GM12878 (cell line): ENCODE results near the gene NHLRC4. TPM values are rescaled to one million over a fixed set of nuclear protein-coding genes. Genes with fewer than 3 reads are reported as not detected.

Experiments
- ATAC-seq: fragments of 200-7000 bp; cut with Tn5 transposase; 3 replicates; pipeline ENCODE4 v1.9.1; 2020; ENCODE audit warnings: mild to moderate bottlenecking, moderate library complexity
- BruUV-seq: library from RNA; stranded (reverse); fragments of 400-500 nt; replicated peaks from 2 replicates; lab custom pipeline; 2021; lab: Mats Ljungman, UMichigan
- CTCF ChIA-PET: fragments of 300-600 bp; sonication (Branson Sonifier 250); formaldehyde crosslinking; extraction: SDS; loops from one replicate; lab custom pipeline; 2021; ENCODE audit warnings: inconsistent platforms; lab: Yijun Ruan, JAX
- POLR2A ChIA-PET: fragments of 350-600 bp; formaldehyde crosslinking; extraction: SDS; loops from one replicate; lab custom pipeline; 2021; ENCODE audit warnings: inconsistent platforms; lab: Charles Lee
- RAD21 ChIA-PET: fragments of 300-600 bp; sonication (Branson Sonifier 250); formaldehyde crosslinking; loops from one replicate; lab custom pipeline; 2023; ENCODE audit warnings: antibody characterized with exemption; ENCODE audit not compliant: unreplicated experiment; lab: Charles Lee
- SMC1A ChIA-PET: fragments of 300-600 bp; sonication (Branson Sonifier 250); formaldehyde crosslinking; loops from one replicate; lab custom pipeline; 2023; ENCODE audit not compliant: unreplicated experiment, uncharacterized antibody; lab: Charles Lee
- DNase-seq: peaks from one replicate; pipeline ENCODE4 v3.0.0-alpha.2; 2011; ENCODE audit warnings: low read depth, low spot score
- FAIRE-seq: peaks from 3 replicates; lab custom pipeline; 2011; peaks lifted over from hg19 to GRCh38; lab: Jason Lieb, UNC
- H2AFZ ChIP-seq: 2 replicates; pipeline ENCODE4 v1.6.0; 2011; ENCODE audit warnings: low read depth, low read length, control low read depth; ENCODE audit not compliant: control insufficient read depth
- H3K27ac ChIP-seq: 2 replicates; pipeline ENCODE4 v1.5.1; 2011; ENCODE audit warnings: control low read depth; ENCODE audit not compliant: control insufficient read depth, insufficient read depth
- H3K27me3 ChIP-seq, 2 experiments: replicated peaks in 1 of 2; 2 replicates each; pipeline versions ENCODE4 v1.6.0 to v1.6.1; 2011; ENCODE audit warnings: low read length in 1 of 2; ENCODE audit not compliant: control insufficient read depth in 2 of 2, insufficient read depth in 2 of 2
- H3K36me3 ChIP-seq, 2 experiments: 2 replicates each; pipeline ENCODE4 v1.5.1; 2011; ENCODE audit warnings: low read length in 1 of 2; ENCODE audit not compliant: control insufficient read depth in 2 of 2, insufficient read depth in 2 of 2
- H3K4me1 ChIP-seq: 2 replicates; pipeline ENCODE4 v1.6.1; 2011; ENCODE audit warnings: mild to moderate bottlenecking, low read length, moderate library complexity, mixed read lengths; ENCODE audit not compliant: control insufficient read depth, insufficient read depth
- H3K4me2 ChIP-seq: 2 replicates; pipeline ENCODE4 v1.6.0; 2011; ENCODE audit warnings: control low read depth; ENCODE audit not compliant: control insufficient read depth, insufficient read depth
- H3K4me3 ChIP-seq: fragments of 200-600 bp; sonication (generic); 2 replicates; pipeline ENCODE4 v1.5.1; 2016
- H3K79me2 ChIP-seq: 2 replicates; pipeline ENCODE4 v1.6.0; 2011; ENCODE audit warnings: low read length; ENCODE audit not compliant: control insufficient read depth, insufficient read depth
- H3K9ac ChIP-seq: 2 replicates; pipeline ENCODE4 v1.8.0; 2011; ENCODE audit warnings: low read length, control low read depth, mixed read lengths; ENCODE audit not compliant: control insufficient read depth, insufficient read depth
- H3K9me3 ChIP-seq: replicated peaks from 3 replicates; pipeline ENCODE4 v1.5.1; 2011; ENCODE audit warnings: mild to moderate bottlenecking, low read length; ENCODE audit not compliant: control insufficient read depth, insufficient read depth
- H4K20me1 ChIP-seq: 2 replicates; pipeline ENCODE4 v1.6.0; 2011; ENCODE audit not compliant: control insufficient read depth, insufficient read depth
- KAT2A ChIP-seq: conservative IDR thresholded peaks from 2 replicates; pipeline ENCODE4 v1.6.1; 2011; ENCODE audit warnings: low read depth, low read length; ENCODE audit not compliant: control insufficient read depth
- LARP7 ChIP-seq: fragments of 450-650 bp; IDR thresholded peaks from 2 replicates; pipeline ENCODE4 v1.6.1; 2017; ENCODE audit warnings: mild to moderate bottlenecking
- MEF2A ChIP-seq: IDR thresholded peaks from 2 replicates; pipeline ENCODE4 v1.6.1; 2011; ENCODE audit warnings: low read depth, mild to moderate bottlenecking, low read length, moderate library complexity; ENCODE audit not compliant: insufficient read depth
- MTA3 ChIP-seq: IDR thresholded peaks from 2 replicates; pipeline ENCODE4 v1.6.1; 2012; ENCODE audit warnings: low read length, inconsistent platforms, borderline replicate concordance
- NR2C1 ChIP-seq: fragments of 450-650 bp; IDR thresholded peaks from 2 replicates; pipeline ENCODE4 v1.6.1; 2017; ENCODE audit warnings: antibody characterized with exemption, mild to moderate bottlenecking, moderate library complexity
- PAX5 ChIP-seq: IDR thresholded peaks from 2 replicates; pipeline ENCODE4 v1.6.1; 2011; ENCODE audit warnings: low read depth, low read length, borderline replicate concordance
- RUNX3 ChIP-seq: IDR thresholded peaks from 2 replicates; pipeline ENCODE4 v1.6.1; 2012; ENCODE audit warnings: low read length, inconsistent platforms
- SUPT20H ChIP-seq: IDR thresholded peaks from 2 replicates; pipeline ENCODE4 v1.6.1; 2011; ENCODE audit warnings: low read depth, mild to moderate bottlenecking, low read length, moderate library complexity, borderline replicate concordance; ENCODE audit not compliant: control insufficient read depth
- TCF12 ChIP-seq: IDR thresholded peaks from 2 replicates; pipeline ENCODE4 v1.6.1; 2011; ENCODE audit warnings: low read depth, mild to moderate bottlenecking, low read length
- ZNF622 ChIP-seq: fragments of 450-650 bp; IDR thresholded peaks from 2 replicates; pipeline ENCODE4 v1.6.1; 2017; ENCODE audit warnings: mild to moderate bottlenecking, inconsistent platforms
- WGBS: methylation state at CpG from one replicate; pipeline ENCODE4 v1.1.6; 2016; ENCODE audit warnings: low lambda C conversion rate; ENCODE audit not compliant: insufficient replicate concordance, insufficient coverage; ENCODE audit errors: missing lambda C conversion rate; 5-methylcytosine and 5-hydroxymethylcytosine counted together
- in situ Hi-C: fragments of 300-500 bp; cut with MboI; formaldehyde crosslinking; loops from 9 replicates; pipeline ENCODE4 v1.14.3; 2018; ENCODE audit warnings: mixed read lengths
- intact Hi-C: fragments of 100-400 bp; cut with micrococcal nuclease; formaldehyde crosslinking; loops from one replicate; pipeline ENCODE4 v1.14.2; 2022; ENCODE audit not compliant: unreplicated experiment
- polyA plus RNA-seq, 11 experiments: library from polyadenylated mRNA; depleted of rRNA in 4 of 11; unstranded in 6 of 11; stranded (reverse) in 5 of 11; fragments of >200 nt; fragmentation: Nextera tagmentation in 4 of 11; fragmentation: Illumina TruSeq in 1 of 11; extraction: Ambion mirVana in 4 of 11; extraction: Trizol in 1 of 11; gene quantifications; 1 replicate in 1 of 11; 2 replicates in 10 of 11; pipeline versions ENCODE4 v1.2.1 to v1.2.3, GENCODE V29; 2011 to 2016; ENCODE audit warnings: inconsistent platforms in 2 of 11, missing spikeins in 2 of 11, low read depth in 1 of 11
- total RNA-seq, 4 experiments: library from RNA; depleted of rRNA in 3 of 4; stranded (reverse); fragments of >200 nt in 3 of 4; fragmentation: Illumina TruSeq in 1 of 4; extraction: Trizol in 1 of 4; gene quantifications; 2 replicates each; pipeline versions ENCODE4 v1.2.1 to v1.2.3, GENCODE V29; 2013 to 2021
- TF ChIP-seq, protein P1 (sequence below): IDR thresholded peaks from 2 replicates; pipeline ENCODE4 v1.6.1; 2011; ENCODE audit warnings: mild to moderate bottlenecking, low read depth, low read length, moderate library complexity; ENCODE audit not compliant: insufficient replicate concordance

The NHLRC4 gene
- total and polyA plus RNA-seq, 10 of the 15 experiments (the other 5 are each of a cell fraction or from before 2014, with no cell fraction given) = 0.07 to 1.1 (median 0.57) TPM; not detected in 3

DNA sequence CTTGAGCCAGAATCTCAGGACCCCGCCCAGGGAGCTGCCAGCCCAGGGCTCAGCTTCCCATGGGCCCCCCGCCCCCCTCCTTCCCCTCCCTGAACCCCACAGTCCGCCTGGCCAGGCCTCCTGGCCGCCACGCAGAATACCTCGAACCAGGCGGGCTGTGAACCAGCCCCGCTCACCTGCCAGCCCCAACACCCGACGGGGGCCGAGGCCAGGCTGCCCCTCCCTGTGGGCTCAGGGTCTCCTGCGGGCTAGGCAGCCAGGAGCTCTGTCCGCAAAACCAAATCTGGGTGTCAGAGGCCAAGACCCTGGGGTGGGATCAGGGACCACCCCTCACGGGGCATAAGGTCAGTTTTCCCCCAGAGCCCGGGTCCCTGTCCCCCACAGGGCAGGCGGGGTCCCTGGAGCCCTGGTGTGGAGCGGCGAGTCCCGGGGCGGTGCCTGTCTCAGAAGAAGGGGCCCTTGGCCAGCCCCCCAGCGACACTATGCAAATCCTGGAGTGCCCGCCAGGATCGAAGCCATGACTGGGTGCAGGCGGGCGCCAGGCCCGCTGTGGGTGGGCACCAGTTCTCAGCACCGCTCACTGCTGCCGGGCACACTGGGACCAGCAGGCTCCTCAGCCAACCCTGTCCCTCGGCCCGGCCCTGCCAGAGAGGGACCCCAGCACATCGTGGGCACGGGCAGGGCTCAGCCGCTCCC, 13.1 kb upstream of the NHLRC4 start:
- peaks cover 0 to 13% of the 10 kb centered on the region in 2 experiments; a peak in 2 of 4 replicates for H3K36me3 ChIP-seq
- intact Hi-C loops (no loop called here), in situ Hi-C loops (no loop called here)
- no peak overlapping the region for H3K4me2 ChIP-seq
- FAIRE-seq (no peak), DNase-seq (no peak), ATAC-seq (no peak)
- H3K4me1 ChIP-seq = no peaks in the 10 kb centered on the region
- H3K4me3 ChIP-seq = no peak overlapping the region
- no peak overlapping the region for H3K9ac ChIP-seq
- ChIA-PET CTCF (no interaction called here), SMC1A (no interaction called here), RAD21 (no interaction called here), POLR2A (no interaction called here)
- H3K27ac ChIP-seq = no peak overlapping the region
- no peaks in the 10 kb centered on the region for H4K20me1 ChIP-seq
- H3K9me3 ChIP-seq = no peaks in the 10 kb centered on the region
- BruUV-seq = TSS peak; percentile 60
- peaks cover 3% of the 10 kb centered on the region in 2 experiments; a peak in 2 of 4 replicates for H3K27me3 ChIP-seq
- H3K79me2 ChIP-seq = no peaks in the 10 kb centered on the region
- no peak overlapping the region for H2AFZ ChIP-seq
- TF ChIP-seq MTA3 = no peak
- no peak for TF ChIP-seq ZNF622
- no peak for TF ChIP-seq SUPT20H
- TF ChIP-seq KAT2A = no peak
- 83% methylated on average over 28 of the region's 33 CpGs for WGBS

- Histone ChIP-seq H3K4me3 (no peak overlapping the region), H3K79me2 (no peaks in the 10 kb centered on the region), H3K4me1 (no peaks in the 10 kb centered on the region), H4K20me1 (no peaks in the 10 kb centered on the region), H3K36me3 (peaks cover 0 to 13% of the 10 kb centered on the region in 2 experiments; a peak in 2 of 4 replicates), H3K27me3 (peaks cover 3% of the 10 kb centered on the region in 2 experiments; a peak in 2 of 4 replicates), H3K27ac (no peak overlapping the region), H3K9me3 (no peaks in the 10 kb centered on the region), H2AFZ (no peak overlapping the region), H3K4me2 (no peak overlapping the region)
- POLR2A ChIA-PET = no interaction called here
- ATAC-seq (no peak), FAIRE-seq (no peak), DNase-seq (no peak)
- CTCF ChIA-PET = no interaction called here
- no TSS peak for BruUV-seq
- in situ Hi-C loops = no loop called here
- 97% methylated on average over 5 of the region's 11 CpGs for WGBS
- TF ChIP-seq, protein P1, sequence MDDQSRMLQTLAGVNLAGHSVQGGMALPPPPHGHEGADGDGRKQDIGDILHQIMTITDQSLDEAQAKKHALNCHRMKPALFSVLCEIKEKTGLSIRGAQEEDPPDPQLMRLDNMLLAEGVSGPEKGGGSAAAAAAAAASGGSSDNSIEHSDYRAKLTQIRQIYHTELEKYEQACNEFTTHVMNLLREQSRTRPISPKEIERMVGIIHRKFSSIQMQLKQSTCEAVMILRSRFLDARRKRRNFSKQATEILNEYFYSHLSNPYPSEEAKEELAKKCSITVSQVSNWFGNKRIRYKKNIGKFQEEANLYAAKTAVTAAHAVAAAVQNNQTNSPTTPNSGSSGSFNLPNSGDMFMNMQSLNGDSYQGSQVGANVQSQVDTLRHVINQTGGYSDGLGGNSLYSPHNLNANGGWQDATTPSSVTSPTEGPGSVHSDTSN = no peak
- TF ChIP-seq TCF12 = no peak
- no peak for TF ChIP-seq MEF2A
- TF ChIP-seq NR2C1 = no peak
- no peak for TF ChIP-seq RUNX3
- no peak for TF ChIP-seq PAX5
- no peak for TF ChIP-seq ZNF622
- no peak for TF ChIP-seq LARP7
- TF ChIP-seq, all 136 proteins: peak for 0
- RAD21 ChIA-PET = no interaction called here
- no peak overlapping the region for H3K9ac ChIP-seq
- SMC1A ChIA-PET = no interaction called here
- intact Hi-C loops = no loop called here
These were observed 12.5 kb upstream of the NHLRC4 start for GRCh38 chr16:554297-554621.
